Right lobe of liver (tissue), 6 donors: ENCODE results near the gene GALNT17. TPM values are rescaled to one million over a fixed set of nuclear protein-coding genes. Genes with fewer than 3 reads are reported as not detected.

ENCODE experiments used
- ATAC-seq, 4 donors: fragments of 200-7000 bp; cut with Tn5 transposase; one replicate each; pipeline ENCODE4 v1.9.1; 2020; ENCODE audit warnings: mild to moderate bottlenecking in 4 of 4, moderate library complexity in 4 of 4
- DNase-seq, 3 donors: peaks; one replicate each; pipeline ENCODE4 v3.0.0-alpha.2; 2020
- H3K27ac ChIP-seq, 3 donors: fragments of 200-600 bp; one replicate each; pipeline ENCODE4 v1.8.0; 2022
- H3K27me3 ChIP-seq, 2 donors: fragments of 200-600 bp; one replicate each; pipeline ENCODE4 v1.8.0; 2022
- H3K36me3 ChIP-seq, 4 donors: fragments of 200-600 bp; sonication (generic) in 1 of 4; one replicate each; pipeline versions ENCODE4 v1.5.1 to v1.8.0; 2017 to 2022; ENCODE audit warnings: control low read depth in 1 of 4
- H3K4me1 ChIP-seq, 4 donors: fragments of 200-600 bp; sonication (generic) in 1 of 4; one replicate each; pipeline versions ENCODE4 v1.5.1 to v1.8.0; 2017 to 2022; ENCODE audit warnings: control low read depth in 1 of 4
- H3K4me3 ChIP-seq, 3 donors: fragments of 200-600 bp; one replicate each; pipeline ENCODE4 v1.8.0; 2022
- H3K9me3 ChIP-seq, 4 donors: fragments of 200-600 bp; sonication (generic) in 1 of 4; one replicate each; pipeline versions ENCODE4 v1.5.1 to v1.8.0; 2017 to 2022; ENCODE audit warnings: control low read depth in 1 of 4
- POLR2A ChIP-seq: fragments of 450-650 bp; IDR thresholded peaks from one replicate; pipeline ENCODE4 v1.6.1; 2017; ENCODE audit warnings: antibody characterized with exemption, mild to moderate bottlenecking
- WGBS: methylation state at CpG from one replicate; pipeline ENCODE4 v1.1.6; 2018; ENCODE audit warnings: low coverage, low lambda C conversion rate; ENCODE audit not compliant: insufficient coverage; ENCODE audit errors: missing lambda C conversion rate; 5-methylcytosine and 5-hydroxymethylcytosine counted together
- intact Hi-C, 2 donors: fragments of 100-400 bp; cut with DNase I; formaldehyde crosslinking; loops; one replicate each; pipeline versions ENCODE4 v1.11.2 to v1.14.1; 2022
- total RNA-seq, 6 experiments: library from RNA; depleted of rRNA in 2 of 6; stranded (reverse); fragments of >200 nt in 2 of 6; fragmentation: NEBNext Ultra II Directional in 3 of 6; extraction: Animal tissue kit (Norgen Biotek cat#: 25700) in 3 of 6; gene quantifications; one replicate each; pipeline versions ENCODE4 v1.1.0 to v1.2.4, GENCODE V29; 2016 to 2023
- TF ChIP-seq, protein P1 (sequence below), 4 donors: fragments of 200-600 bp in 3 of 4; fragments of 450-650 bp in 1 of 4; IDR thresholded peaks; one replicate each; pipeline versions ENCODE4 v1.5.1 to v1.8.0; 2016 to 2022; ENCODE audit warnings: antibody characterized with exemption in 4 of 4, mild to moderate bottlenecking in 2 of 4
- donor health status: DM: no; HTN: yes; CAD: no.
- donor health status: DM: no; HTN: no; CAD: no.
- donor health status: DM: no; HTN: no; CAD: no.
- donor health status: DM: no; HTN: yes; CAD: no.
- donor health status: DM: no; HTN: yes; CAD: no.

The GALNT17 gene
- total RNA-seq, 6 experiments from 2014 or later = 0.06 to 0.31 (median 0.10) TPM

DNA sequence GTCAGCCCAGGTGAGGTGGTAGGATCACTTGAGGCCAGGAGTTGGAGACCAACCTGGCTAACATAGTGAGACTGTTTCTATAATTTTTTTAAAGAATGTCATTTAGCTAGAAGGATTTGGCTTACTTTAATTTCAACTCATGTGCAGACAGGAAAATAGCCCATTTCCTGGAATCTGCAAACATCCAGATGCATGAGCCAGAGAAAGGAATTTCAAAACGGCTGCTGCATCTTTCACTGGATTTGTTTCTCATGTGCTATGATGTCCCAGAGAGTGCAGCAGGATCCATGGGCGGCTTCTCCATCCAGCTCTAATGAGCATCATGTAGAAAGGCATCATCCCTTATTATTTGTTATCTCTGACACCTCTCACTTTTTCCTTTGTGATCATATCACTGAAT lies 149.3 kb downstream of the GALNT17 start:
- no peak overlapping the region for H3K4me3 ChIP-seq
- no peaks in the 10 kb centered on the region for H3K27me3 ChIP-seq
- intact Hi-C loops = no loop called here
- ATAC-seq (no peak), DNase-seq (no peak)
- TF ChIP-seq POLR2A = no peak
- TF ChIP-seq, protein P1, sequence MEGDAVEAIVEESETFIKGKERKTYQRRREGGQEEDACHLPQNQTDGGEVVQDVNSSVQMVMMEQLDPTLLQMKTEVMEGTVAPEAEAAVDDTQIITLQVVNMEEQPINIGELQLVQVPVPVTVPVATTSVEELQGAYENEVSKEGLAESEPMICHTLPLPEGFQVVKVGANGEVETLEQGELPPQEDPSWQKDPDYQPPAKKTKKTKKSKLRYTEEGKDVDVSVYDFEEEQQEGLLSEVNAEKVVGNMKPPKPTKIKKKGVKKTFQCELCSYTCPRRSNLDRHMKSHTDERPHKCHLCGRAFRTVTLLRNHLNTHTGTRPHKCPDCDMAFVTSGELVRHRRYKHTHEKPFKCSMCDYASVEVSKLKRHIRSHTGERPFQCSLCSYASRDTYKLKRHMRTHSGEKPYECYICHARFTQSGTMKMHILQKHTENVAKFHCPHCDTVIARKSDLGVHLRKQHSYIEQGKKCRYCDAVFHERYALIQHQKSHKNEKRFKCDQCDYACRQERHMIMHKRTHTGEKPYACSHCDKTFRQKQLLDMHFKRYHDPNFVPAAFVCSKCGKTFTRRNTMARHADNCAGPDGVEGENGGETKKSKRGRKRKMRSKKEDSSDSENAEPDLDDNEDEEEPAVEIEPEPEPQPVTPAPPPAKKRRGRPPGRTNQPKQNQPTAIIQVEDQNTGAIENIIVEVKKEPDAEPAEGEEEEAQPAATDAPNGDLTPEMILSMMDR (IDR thresholded peaks at IDR 0.05) = no peak
- no peaks in the 10 kb centered on the region for H3K36me3 ChIP-seq
- H3K9me3 ChIP-seq = no peaks in the 10 kb centered on the region
- no peaks in the 10 kb centered on the region for H3K4me1 ChIP-seq
- no peak overlapping the region for H3K27ac ChIP-seq
- WGBS = 32% methylated on average over 2 of the region's 2 CpGs

DNA sequence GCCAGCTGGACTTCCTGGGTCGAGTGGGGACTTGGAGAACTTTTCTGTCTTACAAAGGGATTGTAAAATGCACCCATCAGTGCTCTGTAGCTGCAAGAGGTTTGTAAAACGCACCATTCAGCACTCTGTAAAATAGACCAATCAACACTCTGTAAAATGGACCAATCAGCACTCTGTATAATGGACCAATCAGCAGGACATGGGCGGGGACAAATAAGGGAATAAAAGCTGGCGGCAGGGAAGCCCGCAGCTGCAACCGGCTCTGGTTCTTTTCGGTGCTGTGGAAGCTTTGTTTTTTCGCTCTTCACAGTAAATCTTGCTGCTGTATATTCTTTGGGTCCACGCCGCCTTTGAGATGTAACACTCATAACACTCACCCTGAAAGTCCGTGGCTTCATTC lies 151.9 kb downstream of the GALNT17 start:
- DNase-seq (no peak), ATAC-seq (no peak)
- no peak for TF ChIP-seq POLR2A
- TF ChIP-seq, protein P1 (IDR thresholded peaks at IDR 0.05) = no peak
- H3K9me3 ChIP-seq = no peaks in the 10 kb centered on the region
- intact Hi-C loops = no loop called here
- no peaks in the 10 kb centered on the region for H3K36me3 ChIP-seq
- H3K4me1 ChIP-seq = no peaks in the 10 kb centered on the region
- 50% methylated on average over 8 of the region's 11 CpGs for WGBS
- no peak overlapping the region for H3K4me3 ChIP-seq
- H3K27me3 ChIP-seq = no peaks in the 10 kb centered on the region
- H3K27ac ChIP-seq = no peak overlapping the region

DNA sequence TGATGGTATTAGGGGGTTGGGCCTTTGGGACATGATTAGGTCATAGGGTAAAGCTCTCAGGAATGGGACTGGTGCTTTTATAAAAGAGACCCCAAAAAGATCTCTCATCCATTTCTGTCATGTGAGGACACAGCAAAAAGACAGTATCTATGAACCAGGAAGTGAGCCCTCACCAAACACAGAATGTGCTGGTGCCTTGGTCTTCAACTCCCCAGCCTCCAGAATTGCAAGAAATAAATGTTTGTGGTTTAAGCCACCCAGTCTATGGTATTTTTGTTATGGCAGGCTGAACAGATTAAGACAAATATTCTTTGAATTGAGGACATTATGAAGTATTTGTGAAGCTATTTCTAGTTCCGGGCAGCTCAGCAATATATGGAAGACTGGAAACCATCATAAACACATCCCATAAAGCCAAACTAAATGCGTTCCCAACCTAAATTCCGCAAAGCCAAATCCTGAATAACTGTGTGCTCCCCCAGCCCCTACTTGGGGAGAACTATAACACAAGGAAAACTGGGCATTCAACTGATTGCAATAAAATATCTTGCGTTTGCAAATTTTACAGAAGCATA lies 153.7 kb downstream of the GALNT17 start:
- WGBS = 48% methylated on average over 4 of the region's 4 CpGs
- H3K36me3 ChIP-seq = no peaks in the 10 kb centered on the region
- H3K9me3 ChIP-seq = no peaks in the 10 kb centered on the region
- DNase-seq = no peak
- intact Hi-C loops = no loop called here
- TF ChIP-seq, protein P1 (IDR thresholded peaks at IDR 0.05) = no peak
- no peak for TF ChIP-seq POLR2A
- no peak overlapping the region for H3K4me3 ChIP-seq
- no peak for ATAC-seq
- no peaks in the 10 kb centered on the region for H3K27me3 ChIP-seq
- H3K27ac ChIP-seq = no peak overlapping the region
- no peaks in the 10 kb centered on the region for H3K4me1 ChIP-seq

DNA sequence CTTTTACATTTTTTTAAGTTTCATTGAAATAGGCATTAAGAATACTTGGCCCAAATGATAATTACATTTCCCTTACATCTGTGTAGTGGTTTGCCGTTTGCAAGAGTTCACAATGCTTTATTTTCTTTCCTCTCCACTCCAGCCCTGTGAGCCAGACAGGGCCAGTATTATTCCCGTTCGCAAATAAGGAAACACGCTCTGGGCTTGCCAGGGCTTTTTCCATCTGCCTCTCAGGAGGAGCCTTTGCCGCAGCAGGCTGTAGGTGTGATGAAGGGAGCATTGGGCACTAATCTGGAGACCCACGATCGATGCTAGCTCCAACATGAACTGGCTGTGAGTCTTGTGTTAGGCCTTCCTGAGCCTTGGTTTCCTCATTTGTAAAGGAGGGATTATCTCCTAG lies 154.4 kb downstream of the GALNT17 start:
- Histone ChIP-seq H3K27ac (no peak overlapping the region), H3K4me1 (no peaks in the 10 kb centered on the region), H3K9me3 (no peaks in the 10 kb centered on the region), H3K27me3 (no peaks in the 10 kb centered on the region), H3K4me3 (no peak overlapping the region), H3K36me3 (no peaks in the 10 kb centered on the region)
- DNase-seq (no peak), ATAC-seq (no peak)
- intact Hi-C loops = no loop called here
- TF ChIP-seq, protein P1 (IDR thresholded peaks at IDR 0.05) = no peak
- TF ChIP-seq POLR2A = no peak
- 60% methylated on average over 7 of the region's 7 CpGs for WGBS

DNA sequence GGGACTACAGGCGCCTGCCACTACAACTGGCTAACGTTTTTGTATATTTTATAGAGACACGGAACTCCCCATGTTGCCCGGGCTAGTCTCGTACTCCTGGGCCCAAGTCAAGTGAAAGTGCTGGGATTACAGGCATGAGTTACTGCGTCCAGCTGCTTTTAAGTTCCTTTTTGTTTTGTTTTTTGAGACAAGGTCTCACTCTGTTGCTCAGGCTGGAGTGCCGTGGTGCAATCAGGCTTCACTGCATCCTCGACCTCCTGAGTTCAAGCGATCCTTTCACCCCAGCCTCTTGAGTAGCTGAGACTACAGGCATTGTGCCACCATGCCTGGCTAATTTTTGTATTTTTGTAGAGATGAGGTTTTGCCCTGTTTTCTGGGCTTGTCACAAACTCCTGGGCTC lies 155.0 kb downstream of the GALNT17 start:
- no peaks in the 10 kb centered on the region for H3K4me1 ChIP-seq
- H3K4me3 ChIP-seq = no peak overlapping the region
- ATAC-seq = no peak
- no peak for DNase-seq
- TF ChIP-seq POLR2A = no peak
- TF ChIP-seq, protein P1 (IDR thresholded peaks at IDR 0.05) = no peak
- intact Hi-C loops = no loop called here
- no peaks in the 10 kb centered on the region for H3K27me3 ChIP-seq
- no peak overlapping the region for H3K27ac ChIP-seq
- no peaks in the 10 kb centered on the region for H3K36me3 ChIP-seq
- WGBS = 61% methylated on average over 5 of the region's 9 CpGs
- H3K9me3 ChIP-seq = no peaks in the 10 kb centered on the region
